Activated CD8-positive, alpha-beta T cell treated with anti-CD3 and anti-CD28 coated beads for 36 hours (primary cell): ENCODE measurements around the gene LRRC15. TPM values are rescaled to one million over a fixed set of nuclear protein-coding genes. Genes with fewer than 3 reads are reported as not detected.

Experiments
- ATAC-seq: fragments of 200-7000 bp; cut with Tn5 transposase; one replicate; pipeline ENCODE4 v1.10.0; 2021; ENCODE audit warnings: mild to moderate bottlenecking, moderate library complexity
- CTCF ChIA-PET: fragments of 350-600 bp; sonication (Branson Sonifier 250); formaldehyde crosslinking; loops from one replicate; lab custom pipeline; 2021; ENCODE audit warnings: antibody characterized with exemption; lab: Charles Lee
- POLR2A ChIA-PET: fragments of 350-600 bp; sonication (Branson Sonifier 250); formaldehyde crosslinking; loops from one replicate; lab custom pipeline; 2021; ENCODE audit warnings: antibody characterized with exemption; lab: Charles Lee
- DNase-seq: peaks from one replicate; pipeline ENCODE4 v3.0.0-alpha.2; 2020
- H3K27ac Mint-ChIP-seq: one replicate; pipeline ENCODE4 v1.8.0; 2021; ENCODE audit warnings: mild to moderate bottlenecking, mixed read lengths
- H3K27me3 Mint-ChIP-seq: one replicate; pipeline ENCODE4 v1.8.0; 2021; ENCODE audit warnings: mixed read lengths
- H3K36me3 Mint-ChIP-seq: one replicate; pipeline ENCODE4 v1.8.0; 2021; ENCODE audit warnings: low read depth, mixed read lengths
- H3K4me1 Mint-ChIP-seq: one replicate; pipeline ENCODE4 v1.8.0; 2021; ENCODE audit warnings: low read depth, mixed read lengths
- H3K4me3 Mint-ChIP-seq: one replicate; pipeline ENCODE4 v1.8.0; 2021; ENCODE audit warnings: mild to moderate bottlenecking, moderate library complexity, mixed read lengths
- H3K9me3 Mint-ChIP-seq: one replicate; pipeline ENCODE4 v1.8.0; 2021; ENCODE audit warnings: mixed read lengths
- intact Hi-C: fragments of 100-400 bp; cut with micrococcal nuclease; formaldehyde crosslinking; loops from one replicate; pipeline ENCODE4 v1.10.0; 2022
- total RNA-seq, 2 experiments: library from RNA; stranded (reverse); gene quantifications; one replicate each; pipeline ENCODE4 v1.2.3, GENCODE V29; 2021
- TF ChIP-seq, protein P1 (sequence below): fragments of 200-600 bp; IDR thresholded peaks from one replicate; pipeline ENCODE4 v1.8.0; 2022; ENCODE audit warnings: antibody characterized with exemption, mild to moderate bottlenecking

LRRC15 gene
- total RNA-seq, 2 experiments from 2014 or later = not detected

DNA sequence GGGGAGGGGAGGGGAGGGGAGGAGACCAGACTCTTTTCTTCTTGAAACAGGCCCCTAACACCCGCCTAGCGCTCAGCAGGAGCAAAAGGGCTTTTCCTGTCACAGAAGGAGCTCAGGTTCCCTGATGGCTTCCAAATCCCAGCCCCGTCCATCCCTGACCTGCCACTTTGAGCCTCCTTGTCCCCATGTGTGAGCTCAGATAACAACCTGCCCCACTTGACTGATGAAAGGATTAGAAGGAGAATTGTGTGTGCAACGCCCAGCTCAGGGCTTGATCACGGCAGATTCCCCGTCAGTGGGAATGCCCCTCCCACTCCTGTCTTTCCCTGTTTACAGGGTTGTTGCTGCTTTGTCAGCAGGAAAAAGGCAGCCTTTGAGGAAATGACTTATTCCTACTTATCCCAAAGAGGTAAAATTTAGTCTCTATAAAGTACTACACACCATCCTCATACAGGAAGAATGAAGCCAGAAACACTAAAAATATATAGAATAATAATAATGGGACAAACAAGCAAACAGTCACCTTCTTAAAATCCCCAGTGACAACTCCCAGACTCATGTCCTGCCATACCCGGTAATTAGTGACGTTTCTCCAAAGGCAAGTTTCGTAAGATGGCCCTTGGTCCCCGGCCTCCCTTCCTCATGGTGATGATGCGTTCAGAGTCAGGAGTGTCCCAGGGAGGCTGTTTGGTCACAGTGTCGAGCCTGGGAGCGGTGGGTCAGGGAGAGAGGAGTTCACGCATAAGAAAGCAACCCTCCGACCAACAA is 6.1 kb upstream of the LRRC15 start:
- no peaks in the 10 kb centered on the region for H3K9me3 Mint-ChIP-seq
- H3K36me3 Mint-ChIP-seq = no peaks in the 10 kb centered on the region
- intact Hi-C loops = no loop called here
- H3K4me3 Mint-ChIP-seq = no peak overlapping the region
- H3K4me1 Mint-ChIP-seq = no peaks in the 10 kb centered on the region
- ChIA-PET POLR2A (interaction anchor here (0.6 kb wide), 1 partner anchor 65 kb away, joined by 3 read pairs; no protein-coding TSS in a partner anchor), CTCF (interaction anchor here (1.1 kb wide), 1 partner anchor 28 kb away, joined by 4 read pairs; no protein-coding TSS in a partner anchor)
- H3K27ac Mint-ChIP-seq = no peak overlapping the region
- ATAC-seq (no peak), DNase-seq (no peak)
- peaks cover 4% of the 10 kb centered on the region for H3K27me3 Mint-ChIP-seq
- TF ChIP-seq, protein P1, sequence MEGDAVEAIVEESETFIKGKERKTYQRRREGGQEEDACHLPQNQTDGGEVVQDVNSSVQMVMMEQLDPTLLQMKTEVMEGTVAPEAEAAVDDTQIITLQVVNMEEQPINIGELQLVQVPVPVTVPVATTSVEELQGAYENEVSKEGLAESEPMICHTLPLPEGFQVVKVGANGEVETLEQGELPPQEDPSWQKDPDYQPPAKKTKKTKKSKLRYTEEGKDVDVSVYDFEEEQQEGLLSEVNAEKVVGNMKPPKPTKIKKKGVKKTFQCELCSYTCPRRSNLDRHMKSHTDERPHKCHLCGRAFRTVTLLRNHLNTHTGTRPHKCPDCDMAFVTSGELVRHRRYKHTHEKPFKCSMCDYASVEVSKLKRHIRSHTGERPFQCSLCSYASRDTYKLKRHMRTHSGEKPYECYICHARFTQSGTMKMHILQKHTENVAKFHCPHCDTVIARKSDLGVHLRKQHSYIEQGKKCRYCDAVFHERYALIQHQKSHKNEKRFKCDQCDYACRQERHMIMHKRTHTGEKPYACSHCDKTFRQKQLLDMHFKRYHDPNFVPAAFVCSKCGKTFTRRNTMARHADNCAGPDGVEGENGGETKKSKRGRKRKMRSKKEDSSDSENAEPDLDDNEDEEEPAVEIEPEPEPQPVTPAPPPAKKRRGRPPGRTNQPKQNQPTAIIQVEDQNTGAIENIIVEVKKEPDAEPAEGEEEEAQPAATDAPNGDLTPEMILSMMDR = no peak

DNA sequence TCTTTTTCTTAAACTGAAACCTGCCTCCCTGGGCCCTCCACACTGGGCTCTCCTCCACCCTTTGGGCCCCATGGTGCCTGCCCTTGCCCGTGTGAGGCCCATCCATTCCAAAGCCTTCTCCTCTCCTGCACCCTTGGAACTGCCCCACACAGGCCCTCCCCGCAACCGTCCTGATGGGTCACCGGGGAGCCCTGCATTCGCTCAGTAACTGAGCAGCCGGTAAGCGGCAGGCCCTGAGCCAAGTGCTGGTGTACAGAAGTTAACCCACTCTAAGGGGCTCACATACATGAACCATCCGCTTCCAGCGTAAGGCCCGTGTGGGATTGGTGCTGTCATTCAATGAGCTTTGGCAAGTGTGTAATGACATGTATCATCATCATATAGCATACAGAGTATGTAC is 5.4 kb upstream of the LRRC15 start:
- intact Hi-C loops = no loop called here
- Mint-ChIP-seq H3K4me1 (no peaks in the 10 kb centered on the region), H3K27me3 (peaks cover 4% of the 10 kb centered on the region), H3K9me3 (no peaks in the 10 kb centered on the region), H3K4me3 (no peak overlapping the region), H3K36me3 (no peaks in the 10 kb centered on the region), H3K27ac (no peak overlapping the region)
- ATAC-seq (no peak), DNase-seq (no peak)
- TF ChIP-seq, protein P1 = no peak
- ChIA-PET CTCF (interaction anchor here (0.9 to 1.1 kb wide), 2 partner anchors 17 to 29 kb away, joined by 3 to 4 read pairs; no protein-coding TSS in a partner anchor), POLR2A (no interaction called here)

DNA sequence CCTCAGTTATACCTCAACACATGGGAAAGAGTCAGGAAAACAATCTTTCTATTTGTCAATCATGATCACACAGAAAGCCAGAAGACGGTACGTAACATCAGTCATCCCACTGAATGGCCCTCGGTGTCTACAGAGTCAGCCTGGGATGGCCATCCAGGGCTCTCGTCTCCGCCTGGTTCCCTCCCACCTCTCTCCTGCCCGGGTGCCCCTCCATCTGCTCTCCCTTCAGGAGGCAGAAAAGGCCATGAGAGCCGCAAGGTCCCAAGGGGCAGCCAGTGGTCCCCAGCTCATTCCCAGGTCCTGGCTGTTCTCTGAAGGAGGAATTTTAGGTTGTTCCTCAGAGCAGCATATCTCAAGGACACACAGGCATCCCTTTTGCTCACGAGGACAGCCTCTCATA is 4.4 kb upstream of the LRRC15 start:
- Mint-ChIP-seq H3K36me3 (no peaks in the 10 kb centered on the region), H3K4me1 (no peaks in the 10 kb centered on the region), H3K9me3 (no peaks in the 10 kb centered on the region), H3K27ac (no peak overlapping the region), H3K27me3 (peaks cover 12% of the 10 kb centered on the region), H3K4me3 (no peak overlapping the region)
- CTCF ChIA-PET = interaction anchor here (0.9 kb wide), 1 partner anchor 18 kb away, joined by 3 read pairs; no protein-coding TSS in a partner anchor
- intact Hi-C loops = no loop called here
- TF ChIP-seq, protein P1 = no peak
- no peak for ATAC-seq
- POLR2A ChIA-PET = no interaction called here
- DNase-seq = no peak

DNA sequence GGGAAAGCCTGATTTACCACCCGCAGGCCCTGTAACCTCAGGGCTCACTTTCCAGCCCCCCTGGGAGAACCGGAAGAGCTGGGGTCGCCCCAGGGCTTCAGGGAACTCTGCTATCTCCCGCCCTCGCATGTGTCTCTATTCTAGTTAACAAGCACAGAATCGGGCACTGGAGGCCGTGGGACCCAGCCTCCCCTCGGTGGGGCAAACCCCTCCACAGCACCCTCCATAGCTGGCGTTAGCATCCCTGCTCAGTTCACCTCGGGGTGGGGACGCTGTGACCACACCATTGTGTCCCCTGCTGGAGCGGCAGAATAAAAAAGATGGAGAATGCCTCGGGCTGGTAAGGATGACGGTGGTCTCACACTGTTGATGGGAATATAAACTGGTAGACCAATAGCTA is 3.5 kb upstream of the LRRC15 start:
- intact Hi-C loops = no loop called here
- ATAC-seq = no peak
- ChIA-PET CTCF (interaction anchor here (0.6 kb wide), 1 partner anchor 31 kb away, joined by 3 read pairs; no protein-coding TSS in a partner anchor), POLR2A (no interaction called here)
- Mint-ChIP-seq H3K4me1 (no peaks in the 10 kb centered on the region), H3K27ac (no peak overlapping the region), H3K4me3 (no peak overlapping the region), H3K36me3 (no peaks in the 10 kb centered on the region), H3K9me3 (no peaks in the 10 kb centered on the region), H3K27me3 (peaks cover 17% of the 10 kb centered on the region)
- DNase-seq = no peak
- TF ChIP-seq, protein P1 = no peak

DNA sequence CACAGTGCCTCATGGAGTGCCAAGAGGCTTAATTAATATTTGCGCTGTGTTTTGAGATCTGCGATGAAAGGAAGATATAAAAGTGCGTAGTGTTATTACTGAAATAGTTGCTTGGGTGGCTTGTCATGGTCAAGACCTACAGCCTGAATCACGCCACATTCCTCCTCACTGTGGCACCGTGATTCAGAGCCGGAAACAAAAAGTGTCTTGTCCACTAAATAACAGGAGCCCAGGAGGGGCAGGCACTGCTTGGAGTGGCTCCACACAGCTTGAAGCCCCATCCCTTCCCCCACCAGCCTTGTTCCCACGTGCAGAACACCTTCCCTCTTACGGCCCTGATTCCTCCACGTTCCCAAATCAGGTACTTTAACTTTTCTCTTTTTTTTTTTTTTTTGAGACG is 1.2 kb upstream of the LRRC15 start:
- H3K9me3 Mint-ChIP-seq = no peaks in the 10 kb centered on the region
- DNase-seq (no peak), ATAC-seq (no peak)
- no peaks in the 10 kb centered on the region for H3K4me1 Mint-ChIP-seq
- ChIA-PET POLR2A (no interaction called here), CTCF (no interaction called here)
- peaks cover 23% of the 10 kb centered on the region for H3K27me3 Mint-ChIP-seq
- H3K27ac Mint-ChIP-seq = no peak overlapping the region
- H3K4me3 Mint-ChIP-seq = no peak overlapping the region
- TF ChIP-seq, protein P1 = no peak
- H3K36me3 Mint-ChIP-seq = no peaks in the 10 kb centered on the region
- intact Hi-C loops = no loop called here
